Muscle layer of colon (tissue), 2 donors: ENCODE results near the gene STK35.
A peak's percentile ranks its signal among the peaks of the same experiment; 100 is the strongest.

Source experiments
- H3K27ac ChIP-seq: one replicate; pipeline ENCODE4 v1.7.0; 2013; ENCODE audit warnings: low read depth, mild to moderate bottlenecking, low read length, moderate library complexity
- H3K27me3 ChIP-seq, 2 donors: one replicate each; pipeline ENCODE4 v1.7.0; 2013; ENCODE audit warnings: low read length in 2 of 2, mild to moderate bottlenecking in 2 of 2; ENCODE audit not compliant: insufficient read depth in 2 of 2, control insufficient read depth in 1 of 2
- H3K36me3 ChIP-seq: one replicate; pipeline ENCODE4 v1.7.0; 2013; ENCODE audit warnings: mild to moderate bottlenecking, low read length; ENCODE audit not compliant: insufficient read depth
- H3K4me1 ChIP-seq: one replicate; pipeline ENCODE4 v1.7.0; 2013; ENCODE audit warnings: mild to moderate bottlenecking, low read length; ENCODE audit not compliant: insufficient read depth
- H3K4me3 ChIP-seq, 2 donors: one replicate each; pipeline ENCODE4 v1.7.0; 2013; ENCODE audit warnings: low read length in 2 of 2, low read depth in 1 of 2, mild to moderate bottlenecking in 1 of 2, moderate library complexity in 1 of 2
- H3K9ac ChIP-seq: one replicate; pipeline ENCODE4 v1.7.0; 2013; ENCODE audit warnings: low read length
- H3K9me3 ChIP-seq: one replicate; pipeline ENCODE4 v1.7.0; 2013; ENCODE audit warnings: mild to moderate bottlenecking, low read length
- donor health status: abdominal sarcoma.
- donor health status: Adenocarcinoma of cecum.

Gene STK35

GRCh38 chr20:2101057-2101864 is at the start of gene STK35:
STK35 (plus strand) TSS chr20:2101827; CDS start chr20:2101882, 55 bp downstream.
- peaks cover 29% of the 10 kb centered on the region for H3K4me1 ChIP-seq
- no peaks in the 10 kb centered on the region for H3K9me3 ChIP-seq
- H3K27me3 ChIP-seq = no peaks in the 10 kb centered on the region
- peaks cover 4% of the 10 kb centered on the region for H3K36me3 ChIP-seq
- peak within 1 kb of the TSS; percentile 49 for H3K9ac ChIP-seq
- H3K4me3 ChIP-seq = peak within 1 kb of the TSS; percentile 66 to 92
- H3K27ac ChIP-seq = peak within 1 kb of the TSS; percentile 100

GRCh38 chr20:2051946-2052345 is 49.7 kb upstream of the STK35 start:
- Histone ChIP-seq H3K4me3 (no peak overlapping the region), H3K9me3 (peaks cover 7% of the 10 kb centered on the region), H3K36me3 (no peaks in the 10 kb centered on the region), H3K4me1 (no peaks in the 10 kb centered on the region), H3K27me3 (no peaks in the 10 kb centered on the region), H3K27ac (no peak overlapping the region), H3K9ac (no peak overlapping the region)

DNA sequence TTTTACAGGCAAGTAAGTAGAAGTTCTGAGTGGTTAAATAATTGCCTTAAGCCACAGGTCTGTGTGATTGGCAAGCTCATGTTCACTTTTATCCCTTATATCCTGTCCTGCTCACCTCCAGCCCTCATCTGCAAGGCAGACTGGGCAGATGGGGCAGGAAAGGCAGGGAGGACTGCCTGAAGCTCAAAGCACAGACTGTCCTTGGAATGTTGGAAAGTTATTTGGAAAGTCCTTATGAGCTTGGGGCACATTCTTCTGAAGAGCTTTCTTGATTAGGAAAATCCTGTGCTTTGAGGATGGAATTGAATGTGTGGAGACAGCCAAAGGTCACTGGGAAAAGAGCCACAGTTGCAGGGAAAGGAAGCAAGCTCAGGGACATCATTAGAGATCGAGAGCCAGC is 48.9 kb upstream of the STK35 start:
- Histone ChIP-seq H3K27me3 (no peaks in the 10 kb centered on the region), H3K36me3 (no peaks in the 10 kb centered on the region)

DNA sequence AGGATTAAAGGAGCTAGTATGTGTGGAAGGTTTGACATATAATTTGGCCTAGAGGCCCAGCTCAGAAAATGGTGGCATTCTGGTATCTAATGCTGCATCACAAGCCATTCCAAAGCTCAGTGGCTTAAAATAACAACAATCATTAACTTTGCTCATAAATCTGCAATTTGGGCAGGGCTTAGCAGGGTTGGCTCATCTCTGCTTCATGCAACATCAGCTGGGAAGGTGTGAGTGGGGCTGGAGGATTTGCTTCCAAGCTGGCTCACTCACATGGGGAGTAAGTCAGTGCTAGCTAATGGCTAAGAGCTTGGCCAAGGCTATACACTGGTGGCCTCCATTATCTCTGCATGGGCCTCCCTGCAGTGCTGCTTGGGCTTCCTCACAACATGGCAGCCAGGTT is 48.0 kb upstream of the STK35 start:
- no peaks in the 10 kb centered on the region for H3K36me3 ChIP-seq
- no peak overlapping the region for H3K4me3 ChIP-seq
- no peaks in the 10 kb centered on the region for H3K27me3 ChIP-seq
- no peaks in the 10 kb centered on the region for H3K4me1 ChIP-seq
- H3K27ac ChIP-seq = no peak overlapping the region
- peaks cover 7% of the 10 kb centered on the region for H3K9me3 ChIP-seq
- no peak overlapping the region for H3K9ac ChIP-seq

More for the DNA sequence above, 48.9 kb upstream of the STK35 start:
- H3K27ac ChIP-seq = no peak overlapping the region
- no peak overlapping the region for H3K9ac ChIP-seq
- H3K4me1 ChIP-seq = no peaks in the 10 kb centered on the region
- peaks cover 7% of the 10 kb centered on the region for H3K9me3 ChIP-seq
- H3K4me3 ChIP-seq = no peak overlapping the region

DNA sequence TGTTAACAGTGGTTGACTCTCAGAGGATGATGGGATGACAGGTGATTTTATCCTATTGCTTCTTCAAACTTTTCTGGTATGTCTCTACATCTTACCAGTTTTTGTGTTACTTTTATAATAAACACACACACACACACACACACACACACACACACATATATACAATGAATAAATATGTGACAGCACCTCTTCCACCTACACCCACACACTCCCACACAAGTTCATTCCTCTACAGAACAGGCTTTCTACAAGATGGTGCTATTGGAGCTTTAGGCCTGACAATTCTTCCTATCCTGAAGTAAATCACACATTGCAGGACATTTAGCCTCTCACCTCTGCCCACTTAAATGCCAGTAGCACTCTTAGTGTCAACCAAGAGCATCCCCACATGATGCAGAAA is 46.7 kb upstream of the STK35 start:
- Histone ChIP-seq H3K27ac (no peak overlapping the region), H3K36me3 (no peaks in the 10 kb centered on the region), H3K9me3 (peaks cover 7% of the 10 kb centered on the region), H3K4me3 (no peak overlapping the region), H3K4me1 (no peaks in the 10 kb centered on the region), H3K9ac (no peak overlapping the region), H3K27me3 (no peaks in the 10 kb centered on the region)

DNA sequence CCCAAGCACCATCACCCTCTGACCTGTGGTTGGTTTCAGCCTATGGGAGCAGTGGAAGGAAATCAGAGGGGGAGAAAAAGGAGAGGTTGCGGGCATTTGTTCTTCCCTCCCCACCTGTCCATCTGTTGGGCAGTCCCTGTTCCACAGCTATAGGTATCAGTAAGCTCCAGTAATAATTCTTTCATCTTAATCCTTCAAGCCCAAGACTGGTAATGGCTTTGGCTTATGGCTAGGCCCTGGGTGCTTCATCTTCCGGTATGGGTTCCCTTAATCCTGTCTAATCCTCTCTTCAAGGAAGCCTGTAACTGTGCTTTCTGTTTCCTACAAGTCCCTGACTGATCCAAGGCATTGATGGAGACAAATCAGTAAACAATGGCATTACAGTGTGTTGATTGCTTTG is 42.2 kb upstream of the STK35 start:
- Histone ChIP-seq H3K9ac (no peak overlapping the region), H3K4me1 (no peaks in the 10 kb centered on the region), H3K4me3 (no peak overlapping the region), H3K9me3 (no peaks in the 10 kb centered on the region), H3K36me3 (no peaks in the 10 kb centered on the region), H3K27ac (no peak overlapping the region), H3K27me3 (no peaks in the 10 kb centered on the region)

- no peaks in the 10 kb centered on the region for H3K9me3 ChIP-seq
- no peak overlapping the region for H3K9ac ChIP-seq
- no peak overlapping the region for H3K4me3 ChIP-seq
- no peaks in the 10 kb centered on the region for H3K4me1 ChIP-seq
- peaks cover 0 to 11% of the 10 kb centered on the region in 2 donors for H3K27me3 ChIP-seq
- no peaks in the 10 kb centered on the region for H3K36me3 ChIP-seq
- H3K27ac ChIP-seq = no peak overlapping the region
Measured at GRCh38 chr20:2065099-2065498, 36.5 kb upstream of the STK35 start.

GRCh38 chr20:2066461-2067122 is 35.0 kb upstream of the STK35 start:
- Histone ChIP-seq H3K27me3 (peaks cover 0 to 11% of the 10 kb centered on the region in 2 donors), H3K9ac (no peak overlapping the region), H3K4me3 (no peak overlapping the region), H3K36me3 (no peaks in the 10 kb centered on the region), H3K9me3 (no peaks in the 10 kb centered on the region), H3K4me1 (no peaks in the 10 kb centered on the region), H3K27ac (no peak overlapping the region)

DNA sequence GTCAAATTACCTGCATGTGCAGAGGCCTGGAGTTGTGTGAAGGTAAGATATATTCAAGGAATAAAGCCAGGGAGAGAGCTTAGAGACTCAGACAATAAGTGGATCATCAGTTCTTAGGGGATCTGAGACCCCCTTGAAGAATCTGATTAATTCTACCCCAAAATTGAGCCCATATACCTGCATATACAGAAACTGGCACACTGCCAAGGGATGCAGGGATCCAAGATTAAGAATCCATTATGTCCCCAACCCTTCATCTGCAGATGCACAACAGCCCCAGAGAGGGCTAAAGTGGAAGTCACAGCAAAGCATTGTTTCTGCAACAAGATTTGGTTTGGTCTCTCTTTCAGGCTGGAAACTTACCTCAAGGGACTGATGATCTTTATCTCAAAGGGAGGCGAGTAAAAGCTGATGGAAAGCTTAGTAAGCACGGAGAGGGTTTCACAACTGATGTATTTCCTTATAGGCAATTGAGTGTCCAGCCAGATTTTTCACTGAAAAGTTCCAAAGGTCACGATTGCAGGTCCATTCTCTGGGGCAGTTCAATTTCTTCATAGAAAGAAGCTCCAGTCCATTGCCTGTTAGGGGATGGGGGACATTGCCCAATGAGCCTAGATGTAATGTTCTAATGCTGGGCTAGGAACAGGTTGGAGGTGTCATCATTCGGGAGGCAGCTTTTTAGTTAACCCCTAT is 20.9 kb upstream of the STK35 start:
- no peak overlapping the region for H3K4me3 ChIP-seq
- H3K27me3 ChIP-seq = no peaks in the 10 kb centered on the region
- no peak overlapping the region for H3K27ac ChIP-seq
- H3K9me3 ChIP-seq = peaks cover 5% of the 10 kb centered on the region
- H3K36me3 ChIP-seq = no peaks in the 10 kb centered on the region
- H3K9ac ChIP-seq = no peak overlapping the region
- no peaks in the 10 kb centered on the region for H3K4me1 ChIP-seq

- no peaks in the 10 kb centered on the region for H3K4me1 ChIP-seq
- H3K27ac ChIP-seq = no peak overlapping the region
- H3K27me3 ChIP-seq = no peaks in the 10 kb centered on the region
- no peak overlapping the region for H3K9ac ChIP-seq
- H3K36me3 ChIP-seq = no peaks in the 10 kb centered on the region
- peaks cover 4% of the 10 kb centered on the region for H3K9me3 ChIP-seq
- no peak overlapping the region for H3K4me3 ChIP-seq
Measured at GRCh38 chr20:2084703-2085102, 16.9 kb upstream of the STK35 start.

DNA sequence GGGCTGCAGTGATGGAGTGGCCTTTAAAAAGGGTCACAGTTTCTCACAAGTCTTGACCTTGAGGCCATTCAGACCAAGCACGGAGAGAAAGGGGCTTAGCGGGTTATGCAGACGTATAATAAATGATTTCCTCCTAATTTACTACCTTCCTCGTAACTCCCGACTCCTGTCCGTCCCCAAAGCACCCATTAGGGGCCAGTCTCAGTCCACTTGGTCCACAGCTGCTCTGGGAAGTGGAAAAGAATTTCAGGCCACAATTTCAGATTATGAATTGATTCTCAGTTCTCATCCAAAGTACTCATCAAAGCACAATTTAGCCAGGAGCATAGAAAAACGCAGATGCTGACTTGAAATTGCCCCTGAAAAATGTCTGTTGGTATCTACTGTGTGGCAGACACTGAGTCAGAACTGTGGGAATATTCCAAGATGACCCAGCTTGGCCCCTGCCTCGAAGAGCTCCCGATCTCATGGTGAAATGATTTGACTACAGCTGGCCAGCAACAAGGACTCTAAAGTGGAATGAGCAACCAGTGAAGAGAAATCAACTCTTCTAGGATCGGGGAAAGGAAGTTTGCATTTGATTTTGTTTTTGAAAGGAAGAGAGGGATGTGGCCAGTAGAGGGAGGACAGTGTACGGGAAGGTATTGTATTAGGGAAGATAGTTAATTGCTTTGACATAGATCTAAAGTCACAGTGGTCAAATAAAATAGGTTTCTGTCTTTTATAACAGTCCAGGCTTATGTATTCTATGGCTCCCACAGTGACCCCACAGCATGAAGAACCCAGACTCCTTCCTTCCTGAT is 15.2 kb upstream of the STK35 start:
- H3K9ac ChIP-seq = no peak overlapping the region
- H3K4me3 ChIP-seq = no peak overlapping the region
- H3K4me1 ChIP-seq = no peaks in the 10 kb centered on the region

More for the DNA sequence above, 15.2 kb upstream of the STK35 start:
- Histone ChIP-seq H3K9me3 (no peaks in the 10 kb centered on the region), H3K27ac (no peak overlapping the region), H3K27me3 (no peaks in the 10 kb centered on the region), H3K36me3 (no peaks in the 10 kb centered on the region)
